Activated CD4-positive, alpha-beta memory T cell treated with anti-CD3 and anti-CD28 coated beads for 36 hours (primary cell): ENCODE measurements around the gene FBXW9. TPM values are rescaled to one million over a fixed set of nuclear protein-coding genes. Genes with fewer than 3 reads are reported as not detected.
A peak's percentile ranks its signal among the peaks of the same experiment; 100 is the strongest.

ENCODE experiments used
- CTCF ChIA-PET: fragments of 350-600 bp; sonication (Branson Sonifier 250); formaldehyde crosslinking; loops from one replicate; lab custom pipeline; 2021; ENCODE audit warnings: antibody characterized with exemption, inconsistent platforms; lab: Charles Lee
- POLR2A ChIA-PET: fragments of 350-600 bp; sonication (Branson Sonifier 250); formaldehyde crosslinking; loops from one replicate; lab custom pipeline; 2021; ENCODE audit warnings: antibody characterized with exemption; lab: Charles Lee
- DNase-seq: peaks from one replicate; pipeline ENCODE4 v3.0.0-alpha.2; 2020
- H3K27ac Mint-ChIP-seq: one replicate; pipeline ENCODE4 v1.8.0; 2021; ENCODE audit warnings: mixed read lengths
- H3K27me3 Mint-ChIP-seq: one replicate; pipeline ENCODE4 v1.8.0; 2021; ENCODE audit warnings: mixed read lengths
- H3K36me3 Mint-ChIP-seq: one replicate; pipeline ENCODE4 v1.8.0; 2021; ENCODE audit warnings: mixed read lengths
- H3K4me1 Mint-ChIP-seq: one replicate; pipeline ENCODE4 v1.8.0; 2021; ENCODE audit warnings: low read depth, mixed read lengths
- H3K4me3 Mint-ChIP-seq: one replicate; pipeline ENCODE4 v1.8.0; 2021; ENCODE audit warnings: mild to moderate bottlenecking, mixed read lengths
- H3K9me3 Mint-ChIP-seq: one replicate; pipeline ENCODE4 v1.8.0; 2021; ENCODE audit warnings: mixed read lengths
- intact Hi-C: fragments of 100-400 bp; cut with micrococcal nuclease; formaldehyde crosslinking; loops from one replicate; pipeline ENCODE4 v1.15.1; 2023
- total RNA-seq, 2 experiments: library from RNA; stranded (reverse); gene quantifications; one replicate each; pipeline ENCODE4 v1.2.3, GENCODE V29; 2021

FBXW9 gene
- total RNA-seq, 2 experiments from 2014 or later, result 6.6 to 7.0 TPM

DNA sequence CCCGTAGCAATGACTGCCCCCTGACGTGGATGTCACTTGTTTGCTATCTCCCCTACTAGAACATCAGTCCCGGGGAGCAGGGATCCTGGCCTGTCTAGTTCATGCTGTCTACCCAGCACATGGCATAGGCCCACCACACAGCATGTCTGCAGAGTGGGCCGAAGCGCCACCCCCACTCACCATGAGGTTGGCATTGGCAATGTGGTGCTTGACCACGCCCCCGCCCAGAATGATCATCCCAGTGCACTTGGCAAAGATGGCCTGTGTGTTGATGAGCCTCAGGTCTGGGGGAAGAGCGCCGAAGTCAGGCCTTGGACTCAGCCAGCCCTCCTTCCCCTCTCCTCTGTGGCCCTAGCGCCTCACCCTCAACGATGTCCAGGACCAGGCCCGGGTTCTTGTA is 19.5 kb downstream of the FBXW9 start:
- no peak for DNase-seq
- Mint-ChIP-seq H3K9me3 (no peaks in the 10 kb centered on the region), H3K36me3 (peaks cover 48% of the 10 kb centered on the region), H3K27me3 (no peaks in the 10 kb centered on the region), H3K4me1 (peaks cover 24% of the 10 kb centered on the region), H3K27ac (no peak overlapping the region), H3K4me3 (no peak overlapping the region)
- intact Hi-C loops, result loop anchor here (1.0 kb wide), 1 partner anchor 80 kb away; no protein-coding TSS in a partner anchor
- CTCF ChIA-PET, result interaction anchor here (0.6 to 2.4 kb wide), 12 partner anchors 9 to 1668 kb away, joined by 3 to 12 read pairs (median 4); partner anchors contain the start of genes FBXW9, MAN2B1, WDR83 and ZNF490
- POLR2A ChIA-PET, result interaction anchor here (1.2 kb wide), 1 partner anchor 11 kb away, joined by 6 read pairs; the partner anchor contains the start of genes MAN2B1 and WDR83

DNA sequence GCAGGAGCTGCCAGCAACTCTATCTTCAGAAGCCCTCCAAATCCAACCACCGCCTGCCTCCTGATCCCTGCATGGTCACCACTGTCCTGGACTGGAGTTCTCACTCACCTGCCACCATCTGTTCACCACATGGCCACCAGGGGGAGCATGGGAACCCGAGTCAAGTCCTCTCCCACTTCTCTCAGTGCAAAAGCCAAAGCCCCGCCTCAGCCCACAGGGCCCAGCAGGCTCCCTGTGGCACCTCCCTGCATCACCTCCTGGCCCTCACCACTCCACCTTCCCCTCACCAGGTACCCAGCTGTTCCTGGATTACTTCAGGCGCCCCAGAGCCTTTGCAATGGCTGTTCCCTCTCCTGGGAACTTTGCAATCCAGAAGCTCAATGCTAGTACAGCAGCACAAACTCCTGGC is 20.0 kb downstream of the FBXW9 start:
- peaks cover 49% of the 10 kb centered on the region for H3K36me3 Mint-ChIP-seq

DNA sequence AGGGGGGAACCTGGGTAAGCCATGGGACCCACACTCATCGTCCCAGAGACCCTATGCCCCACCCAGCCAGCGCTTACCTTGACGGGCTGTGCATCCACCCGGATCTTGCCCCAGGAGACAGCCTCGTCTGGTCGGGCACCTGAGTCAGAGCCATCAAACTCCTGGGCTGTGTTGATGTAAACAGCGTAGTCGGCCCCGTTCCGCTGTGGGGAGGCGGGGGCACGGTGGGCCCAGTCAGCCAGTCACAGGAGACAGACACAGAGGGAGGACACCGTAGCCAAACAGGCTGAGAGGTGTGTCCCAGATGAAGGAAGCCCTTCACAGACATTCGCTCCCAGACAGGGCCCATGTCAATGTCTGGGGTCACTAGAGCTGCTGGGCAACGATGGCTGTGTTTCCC is 20.5 kb downstream of the FBXW9 start:
- Mint-ChIP-seq H3K27me3 (no peaks in the 10 kb centered on the region), H3K27ac (no peak overlapping the region), H3K36me3 (peaks cover 46% of the 10 kb centered on the region), H3K4me3 (no peak overlapping the region), H3K9me3 (no peaks in the 10 kb centered on the region), H3K4me1 (peaks cover 24% of the 10 kb centered on the region)
- intact Hi-C loops, result loop anchor here (1.0 kb wide), 1 partner anchor 81 kb away; no protein-coding TSS in a partner anchor
- CTCF ChIA-PET, result interaction anchor here (0.6 to 2.4 kb wide), 10 partner anchors 10 to 172 kb away, joined by 3 to 12 read pairs (median 6); partner anchors contain the start of genes FBXW9, MAN2B1 and WDR83
- no peak for DNase-seq
- POLR2A ChIA-PET, result interaction anchor here (1.2 kb wide), 1 partner anchor 10 kb away, joined by 6 read pairs; the partner anchor contains the start of genes MAN2B1 and WDR83

More for the DNA sequence above, 20.0 kb downstream of the FBXW9 start:
- H3K27ac Mint-ChIP-seq, result no peak overlapping the region
- peaks cover 26% of the 10 kb centered on the region for H3K4me1 Mint-ChIP-seq
- H3K9me3 Mint-ChIP-seq, result no peaks in the 10 kb centered on the region
- DNase-seq, result peak; percentile 90
- H3K4me3 Mint-ChIP-seq, result no peak overlapping the region
- intact Hi-C loops, result loop anchor here (1.0 kb wide), 1 partner anchor 81 kb away; no protein-coding TSS in a partner anchor
- ChIA-PET CTCF (interaction anchor here (0.6 to 2.4 kb wide), 10 partner anchors 10 to 171 kb away, joined by 3 to 12 read pairs (median 6); partner anchors contain the start of genes FBXW9, MAN2B1, WDR83 and ZNF490), POLR2A (interaction anchor here (1.2 kb wide), 1 partner anchor 10 kb away, joined by 6 read pairs; the partner anchor contains the start of genes MAN2B1 and WDR83)
- H3K27me3 Mint-ChIP-seq, result no peaks in the 10 kb centered on the region

DNA sequence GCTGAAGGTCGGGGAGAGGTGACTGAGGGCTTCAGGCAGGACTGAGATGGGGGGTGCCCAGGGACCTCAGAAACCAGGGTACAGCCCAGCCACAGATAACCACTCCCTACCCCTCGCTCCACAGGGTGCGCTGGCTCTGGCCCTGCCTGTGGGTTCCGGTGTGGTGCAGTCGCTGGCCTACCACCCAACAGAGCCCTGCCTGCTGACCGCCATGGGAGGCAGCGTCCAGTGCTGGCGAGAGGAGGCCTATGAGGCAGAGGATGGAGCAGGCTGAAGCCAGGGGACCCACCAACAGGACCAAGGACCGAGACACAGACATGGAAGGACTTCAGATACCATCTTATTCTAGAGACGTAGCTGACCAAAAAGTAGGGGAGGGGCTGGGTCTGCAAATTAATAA is 21.0 kb downstream of the FBXW9 start:
- Mint-ChIP-seq H3K36me3 (peaks cover 45% of the 10 kb centered on the region), H3K4me1 (peaks cover 28% of the 10 kb centered on the region), H3K27ac (peak overlapping the region; percentile 5), H3K27me3 (no peaks in the 10 kb centered on the region), H3K9me3 (no peaks in the 10 kb centered on the region), H3K4me3 (no peak overlapping the region)
- intact Hi-C loops, result no loop called here
- ChIA-PET POLR2A (no interaction called here), CTCF (interaction anchor here (0.8 to 2.0 kb wide), 3 partner anchors 9 to 112 kb away, joined by 3 to 10 read pairs (median 6); partner anchors contain the start of genes MAN2B1 and WDR83)
- no peak for DNase-seq

DNA sequence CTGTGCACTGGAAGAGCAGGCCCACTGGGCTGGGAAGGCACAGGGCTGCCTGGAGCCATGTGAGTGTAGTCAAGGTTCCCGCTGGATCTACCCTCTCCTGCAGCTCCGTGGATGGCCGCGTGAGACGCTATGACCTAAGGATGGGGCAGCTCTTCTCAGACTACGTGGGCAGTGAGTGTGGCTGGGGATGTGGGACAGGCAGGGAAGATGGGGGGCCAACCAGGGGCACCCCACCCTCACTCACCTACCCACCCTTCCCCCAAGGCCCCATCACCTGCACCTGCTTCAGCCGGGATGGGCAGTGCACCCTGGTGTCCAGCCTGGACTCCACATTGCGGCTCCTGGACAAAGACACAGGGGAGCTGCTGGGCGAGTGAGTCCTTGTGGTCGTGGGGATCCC is 23.7 kb downstream of the FBXW9 start:
- H3K4me3 Mint-ChIP-seq, result no peak overlapping the region
- no peaks in the 10 kb centered on the region for H3K27me3 Mint-ChIP-seq
- no peak for DNase-seq
- ChIA-PET CTCF (interaction anchor here (0.6 to 3.9 kb wide), 16 partner anchors 10 to 174 kb away, joined by 3 to 25 read pairs (median 4); partner anchors contain the start of genes ZNF490 and ZNF791), POLR2A (interaction anchor here (0.6 to 1.0 kb wide), 2 partner anchors 8 to 109 kb away, joined by 3 to 5 read pairs; no protein-coding TSS in a partner anchor)
- peaks cover 42% of the 10 kb centered on the region for H3K36me3 Mint-ChIP-seq
- H3K9me3 Mint-ChIP-seq, result no peaks in the 10 kb centered on the region
- peaks cover 34% of the 10 kb centered on the region for H3K4me1 Mint-ChIP-seq
- intact Hi-C loops, result loop anchor here (1.0 to 5.0 kb wide), 2 partner anchors 108 to 610 kb away; partner anchors contain the start of gene ZNF844
- H3K27ac Mint-ChIP-seq, result no peak overlapping the region

DNA sequence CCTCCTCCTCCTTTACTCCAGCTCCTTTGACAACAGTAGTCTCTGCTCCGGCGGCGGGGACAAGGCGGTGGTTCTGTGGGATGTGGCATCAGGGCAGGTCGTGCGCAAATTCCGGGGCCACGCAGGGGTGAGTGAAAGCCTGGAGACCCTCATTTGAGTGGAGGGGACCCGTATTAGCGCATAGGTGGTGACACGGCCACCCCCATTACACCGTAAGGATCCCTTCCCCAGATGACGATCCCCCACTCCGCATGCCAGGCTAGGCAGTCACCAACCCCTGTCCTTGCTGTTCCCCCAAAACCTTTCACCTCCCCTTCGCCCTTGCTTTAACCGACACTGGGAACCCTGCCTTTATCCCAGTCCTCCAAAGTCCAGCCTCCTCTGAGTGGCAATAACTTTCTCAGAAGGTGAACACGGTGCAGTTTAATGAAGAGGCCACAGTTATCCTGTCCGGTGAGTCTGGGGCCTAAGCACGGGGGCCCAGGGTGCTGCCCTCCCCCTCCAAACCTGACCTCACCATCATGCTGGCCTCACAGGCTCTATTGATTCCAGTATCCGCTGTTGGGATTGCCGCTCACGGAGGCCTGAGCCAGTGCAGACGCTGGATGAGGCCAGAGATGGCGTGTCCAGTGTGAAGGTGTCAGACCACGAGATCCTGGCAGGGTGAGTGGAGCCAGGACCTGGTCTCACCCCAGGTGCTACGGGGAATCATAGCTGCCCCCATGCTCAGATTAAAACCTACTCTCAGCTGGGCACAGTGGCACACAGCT is 26.1 kb downstream of the FBXW9 start:
- peak overlapping the region; percentile 97 for H3K27ac Mint-ChIP-seq
- H3K27me3 Mint-ChIP-seq, result no peaks in the 10 kb centered on the region
- peak overlapping the region; percentile 87 for H3K4me3 Mint-ChIP-seq
- no peak for DNase-seq
- CTCF ChIA-PET, result interaction anchor here (0.6 to 2.1 kb wide), 4 partner anchors 30 to 126 kb away, joined by 3 to 8 read pairs (median 3); no protein-coding TSS in a partner anchor
- POLR2A ChIA-PET, result no interaction called here
- peaks cover 41% of the 10 kb centered on the region for H3K4me1 Mint-ChIP-seq
- intact Hi-C loops, result loop anchor here (5.0 kb wide), 1 partner anchor 608 kb away; the partner anchor contains the start of gene ZNF844
- H3K9me3 Mint-ChIP-seq, result no peaks in the 10 kb centered on the region
- peaks cover 29% of the 10 kb centered on the region for H3K36me3 Mint-ChIP-seq

DNA sequence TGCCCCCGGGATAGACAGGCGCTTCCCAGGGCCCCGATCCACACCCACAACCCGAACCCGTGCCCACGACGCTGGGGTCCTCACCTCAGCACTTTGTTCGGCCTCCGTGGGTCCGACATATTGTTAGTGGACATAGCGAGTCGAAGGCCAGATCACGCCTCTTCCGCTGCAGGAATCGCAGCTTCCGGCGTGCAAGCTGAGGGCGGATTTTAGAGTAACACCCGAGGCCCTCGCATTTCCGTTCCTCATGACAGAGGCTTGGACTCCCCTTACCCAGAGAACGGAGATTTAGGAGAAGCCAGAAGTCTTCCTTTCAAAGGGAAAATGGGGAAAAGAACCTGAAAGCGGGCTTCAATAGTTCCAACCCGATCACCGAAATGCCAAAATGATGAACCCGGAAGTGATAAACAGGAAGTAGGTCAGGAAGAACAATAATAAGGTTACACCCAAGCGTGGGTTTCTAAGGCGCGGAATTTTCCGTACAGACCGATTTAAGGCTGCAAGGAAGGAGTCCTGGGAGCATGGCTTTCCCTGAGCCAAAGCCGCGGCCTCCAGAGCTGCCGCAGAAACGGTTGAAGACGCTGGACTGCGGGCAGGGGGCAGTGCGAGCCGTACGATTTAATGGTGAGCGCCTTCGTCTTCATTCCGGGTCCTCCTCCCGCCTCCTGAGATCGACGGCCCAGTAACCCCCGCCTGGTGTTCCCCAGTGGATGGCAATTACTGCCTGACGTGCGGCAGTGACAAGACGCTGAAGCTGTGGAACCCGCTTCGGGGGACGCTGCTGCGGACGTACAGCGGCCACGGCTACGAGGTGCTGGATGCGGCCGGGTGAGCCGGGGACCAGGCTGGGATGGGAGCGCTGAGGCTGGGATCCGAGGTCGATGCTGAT is 26.9 kb downstream of the FBXW9 start:
- no peaks in the 10 kb centered on the region for H3K27me3 Mint-ChIP-seq
- intact Hi-C loops, result loop anchor here (1.0 to 5.0 kb wide), 3 partner anchors 12 to 607 kb away; partner anchors contain the start of genes DHPS, ZNF490, ZNF791 and ZNF844
- peaks cover 50% of the 10 kb centered on the region for H3K4me1 Mint-ChIP-seq
- peaks cover 23% of the 10 kb centered on the region for H3K36me3 Mint-ChIP-seq
- peak overlapping the region; percentile 97 for H3K27ac Mint-ChIP-seq
- H3K9me3 Mint-ChIP-seq, result no peaks in the 10 kb centered on the region
- POLR2A ChIA-PET, result interaction anchor here (1.5 kb wide), 1 partner anchor 12 kb away, joined by 11 read pairs; the partner anchor contains the start of gene DHPS
- CTCF ChIA-PET, result interaction anchor here (0.6 to 2.1 kb wide), 7 partner anchors 29 to 127 kb away, joined by 3 to 8 read pairs (median 3); no protein-coding TSS in a partner anchor
- peak overlapping the region; percentile 87 for H3K4me3 Mint-ChIP-seq
- DNase-seq, result peak; percentile 84

DNA sequence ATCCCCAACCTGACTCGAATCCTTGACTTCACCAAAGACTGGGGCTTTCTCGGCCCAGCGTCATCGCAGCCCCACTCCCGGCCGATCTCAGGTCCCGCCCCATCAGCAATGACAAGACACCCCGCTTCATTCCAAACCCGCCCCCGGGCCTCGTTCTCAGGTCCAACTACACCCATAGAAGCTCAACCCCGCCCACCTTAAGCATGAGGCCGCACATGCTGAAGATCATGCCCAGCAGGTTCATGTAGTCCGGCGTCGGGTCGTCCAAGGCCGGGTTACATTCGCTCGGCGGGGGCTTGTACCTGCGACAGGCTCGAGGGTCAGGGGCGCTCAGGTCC is 27.5 kb downstream of the FBXW9 start:
- intact Hi-C loops, result loop anchor here (1.0 kb wide), 2 partner anchors 12 to 59 kb away; partner anchors contain the start of genes DHPS, ZNF490 and ZNF791
- ChIA-PET CTCF (interaction anchor here (0.9 to 2.1 kb wide), 5 partner anchors 29 to 127 kb away, joined by 3 to 8 read pairs (median 3); no protein-coding TSS in a partner anchor), POLR2A (interaction anchor here (1.5 kb wide), 1 partner anchor 13 kb away, joined by 11 read pairs; the partner anchor contains the start of gene DHPS)
- Mint-ChIP-seq H3K27ac (peak overlapping the region; percentile 97), H3K9me3 (no peaks in the 10 kb centered on the region), H3K36me3 (peaks cover 23% of the 10 kb centered on the region), H3K4me3 (peak overlapping the region; percentile 87), H3K4me1 (peaks cover 52% of the 10 kb centered on the region), H3K27me3 (no peaks in the 10 kb centered on the region)
- DNase-seq, result peak; percentile 80

DNA sequence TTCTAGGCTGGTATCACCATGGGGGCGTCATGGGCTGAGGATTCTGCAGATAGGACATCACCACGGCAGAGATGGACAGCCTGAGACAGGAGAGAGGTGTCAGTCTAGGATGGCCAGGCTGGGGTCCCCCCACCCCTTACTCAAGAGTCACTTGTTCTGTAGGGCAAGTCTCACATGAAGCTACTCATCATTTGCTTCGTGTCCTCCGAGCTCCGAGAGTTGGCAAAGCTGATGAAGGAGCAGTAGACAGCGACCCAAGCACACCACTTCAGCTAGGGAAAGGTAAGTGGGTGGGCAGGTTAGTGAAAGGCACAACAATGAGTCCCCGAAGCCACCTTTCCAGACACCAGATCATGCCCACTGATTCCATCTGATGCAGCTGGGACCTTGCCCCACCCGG is 28.1 kb downstream of the FBXW9 start:
- Mint-ChIP-seq H3K36me3 (peaks cover 27% of the 10 kb centered on the region), H3K4me1 (peaks cover 52% of the 10 kb centered on the region), H3K27me3 (no peaks in the 10 kb centered on the region), H3K27ac (peak overlapping the region; percentile 97), H3K4me3 (peak overlapping the region; percentile 87), H3K9me3 (no peaks in the 10 kb centered on the region)
- ChIA-PET CTCF (interaction anchor here (1.0 to 1.1 kb wide), 2 partner anchors 89 to 101 kb away, joined by 3 read pairs; no protein-coding TSS in a partner anchor), POLR2A (interaction anchor here (1.5 kb wide), 1 partner anchor 13 kb away, joined by 11 read pairs; the partner anchor contains the start of gene DHPS)
- DNase-seq, result no peak
- intact Hi-C loops, result no loop called here

DNA sequence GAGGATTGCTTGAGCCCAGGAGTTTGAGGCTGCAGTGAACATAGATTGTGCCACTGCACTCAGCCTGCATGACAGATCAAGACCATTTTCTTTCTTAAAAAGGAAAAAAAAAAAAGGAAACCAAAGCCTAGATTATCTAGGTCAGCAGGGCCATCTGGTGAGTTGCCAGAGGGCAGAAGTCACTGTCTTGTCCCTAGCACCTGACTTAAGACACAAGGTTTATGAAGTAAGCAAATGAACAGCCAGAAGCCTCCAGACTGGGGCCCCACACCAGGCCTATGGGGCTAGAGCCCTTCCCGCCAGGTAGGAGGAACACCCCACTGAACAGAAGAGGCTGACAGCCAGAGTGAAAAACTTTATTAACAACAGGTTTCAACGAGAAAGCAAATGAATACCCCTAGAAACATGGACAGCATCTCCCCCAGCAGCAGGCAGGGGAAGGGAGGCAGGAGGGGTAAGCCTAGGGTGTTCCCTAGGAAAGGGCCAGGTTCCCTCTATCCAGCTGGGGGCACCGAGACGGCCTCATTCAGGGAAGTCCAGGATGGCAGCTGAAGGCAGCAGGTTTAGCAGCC is 28.6 kb downstream of the FBXW9 start:
- peak overlapping the region; percentile 97 for H3K27ac Mint-ChIP-seq
- CTCF ChIA-PET, result interaction anchor here (1.8 kb wide), 1 partner anchor 104 kb away, joined by 4 read pairs; no protein-coding TSS in a partner anchor
- H3K27me3 Mint-ChIP-seq, result no peaks in the 10 kb centered on the region
- H3K9me3 Mint-ChIP-seq, result no peaks in the 10 kb centered on the region
- intact Hi-C loops, result no loop called here
- peak overlapping the region; percentile 87 for H3K4me3 Mint-ChIP-seq
- POLR2A ChIA-PET, result interaction anchor here (1.5 kb wide), 1 partner anchor 14 kb away, joined by 11 read pairs; the partner anchor contains the start of gene DHPS
- peaks cover 52% of the 10 kb centered on the region for H3K4me1 Mint-ChIP-seq
- H3K36me3 Mint-ChIP-seq, result peaks cover 31% of the 10 kb centered on the region
- DNase-seq, result no peak
